Gastroesophageal sphincter (tissue), 3 donors: Measurements from ENCODE around the gene GCNT4.

Experiments
- EP300 ChIP-seq: sonication (generic); formaldehyde crosslinking; IDR thresholded peaks from one replicate; pipeline ENCODE4 v1.6.1; 2017; ENCODE audit warnings: antibody characterized with exemption, mild to moderate bottlenecking
- POLR2A ChIP-seq, 2 donors: fragments of 450-650 bp; IDR thresholded peaks; one replicate each; pipeline ENCODE4 v1.6.1; 2017; ENCODE audit warnings: antibody characterized with exemption in 2 of 2, mild to moderate bottlenecking in 2 of 2, moderate library complexity in 1 of 2
- POLR2AphosphoS5 ChIP-seq: sonication (generic); formaldehyde crosslinking; IDR thresholded peaks from one replicate; pipeline ENCODE4 v1.6.1; 2017; ENCODE audit warnings: antibody characterized with exemption
- TF ChIP-seq, protein P1 (sequence below), 4 experiments: fragments of 200-600 bp in 2 of 4; fragments of 450-650 bp in 2 of 4; sonication (generic) in 1 of 4; IDR thresholded peaks; one replicate each; pipeline ENCODE4 v1.5.1; 2017 to 2019; ENCODE audit warnings: antibody characterized with exemption in 4 of 4, mild to moderate bottlenecking in 2 of 4, moderate library complexity in 2 of 4

DNA sequence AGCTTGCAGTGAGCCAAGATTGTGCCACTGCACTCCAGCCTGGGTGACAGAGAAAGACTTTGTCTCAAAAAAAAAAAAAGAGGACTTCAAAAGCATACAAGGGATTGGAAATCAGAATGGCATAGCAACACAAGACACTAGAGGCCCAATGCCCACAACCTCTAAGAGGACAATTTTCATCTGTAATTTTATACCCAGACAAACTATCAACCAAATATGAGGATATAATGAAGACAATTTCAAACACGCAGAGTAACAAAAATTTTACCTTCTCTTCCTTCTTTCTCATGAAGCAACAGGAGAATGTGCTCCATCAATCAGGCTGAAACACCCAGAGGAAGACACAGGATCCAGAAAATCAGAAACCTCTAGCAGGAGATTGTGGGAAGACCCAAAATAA is 46.8 kb downstream of the GCNT4 start:
- TF ChIP-seq POLR2AphosphoS5 (no peak), POLR2A (IDR thresholded peaks at IDR 0.05) (no peak), EP300 (no peak)
- TF ChIP-seq, protein P1, sequence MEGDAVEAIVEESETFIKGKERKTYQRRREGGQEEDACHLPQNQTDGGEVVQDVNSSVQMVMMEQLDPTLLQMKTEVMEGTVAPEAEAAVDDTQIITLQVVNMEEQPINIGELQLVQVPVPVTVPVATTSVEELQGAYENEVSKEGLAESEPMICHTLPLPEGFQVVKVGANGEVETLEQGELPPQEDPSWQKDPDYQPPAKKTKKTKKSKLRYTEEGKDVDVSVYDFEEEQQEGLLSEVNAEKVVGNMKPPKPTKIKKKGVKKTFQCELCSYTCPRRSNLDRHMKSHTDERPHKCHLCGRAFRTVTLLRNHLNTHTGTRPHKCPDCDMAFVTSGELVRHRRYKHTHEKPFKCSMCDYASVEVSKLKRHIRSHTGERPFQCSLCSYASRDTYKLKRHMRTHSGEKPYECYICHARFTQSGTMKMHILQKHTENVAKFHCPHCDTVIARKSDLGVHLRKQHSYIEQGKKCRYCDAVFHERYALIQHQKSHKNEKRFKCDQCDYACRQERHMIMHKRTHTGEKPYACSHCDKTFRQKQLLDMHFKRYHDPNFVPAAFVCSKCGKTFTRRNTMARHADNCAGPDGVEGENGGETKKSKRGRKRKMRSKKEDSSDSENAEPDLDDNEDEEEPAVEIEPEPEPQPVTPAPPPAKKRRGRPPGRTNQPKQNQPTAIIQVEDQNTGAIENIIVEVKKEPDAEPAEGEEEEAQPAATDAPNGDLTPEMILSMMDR (IDR thresholded peaks at IDR 0.05), result no peak
